Endothelial cell (in vitro differentiated cells): ENCODE measurements around the gene SPHK2. TPM values are rescaled to one million over a fixed set of nuclear protein-coding genes. Genes with fewer than 3 reads are reported as not detected.

ENCODE experiments used
- DNase-seq: peaks from one replicate; pipeline ENCODE4 v3.0.0; 2021; ENCODE audit warnings: low spot score
- H3K27ac Mint-ChIP-seq: one replicate; pipeline ENCODE4 v1.8.0; 2021; ENCODE audit warnings: mixed read lengths, inconsistent platforms; ENCODE audit not compliant: unreplicated experiment
- H3K27me3 Mint-ChIP-seq: one replicate; pipeline ENCODE4 v1.8.0; 2021; ENCODE audit warnings: mild to moderate bottlenecking, moderate library complexity, mixed read lengths, inconsistent platforms; ENCODE audit not compliant: unreplicated experiment
- H3K36me3 Mint-ChIP-seq: one replicate; pipeline ENCODE4 v1.8.0; 2021; ENCODE audit warnings: mild to moderate bottlenecking, low read depth, mixed read lengths, inconsistent platforms; ENCODE audit not compliant: unreplicated experiment
- H3K4me1 Mint-ChIP-seq: one replicate; pipeline ENCODE4 v1.8.0; 2021; ENCODE audit warnings: mild to moderate bottlenecking, mixed read lengths, inconsistent platforms; ENCODE audit not compliant: unreplicated experiment
- H3K4me3 Mint-ChIP-seq: one replicate; pipeline ENCODE4 v1.8.0; 2021; ENCODE audit warnings: mild to moderate bottlenecking, mixed read lengths, inconsistent platforms; ENCODE audit not compliant: unreplicated experiment
- H3K9me3 Mint-ChIP-seq: one replicate; pipeline ENCODE4 v1.8.0; 2021; ENCODE audit warnings: mixed read lengths, inconsistent platforms; ENCODE audit not compliant: unreplicated experiment
- total RNA-seq: library from RNA; stranded (reverse); fragmentation: NEBNext Ultra II Directional; extraction: Animal tissue kit (Norgen Biotek cat#: 25700); gene quantifications from one replicate; pipeline ENCODE4 v1.2.1, GENCODE V29; 2021; ENCODE audit not compliant: unreplicated experiment
- TF ChIP-seq, protein P1 (sequence below): fragments of 200-600 bp; sonication (generic); IDR thresholded peaks from one replicate; pipeline ENCODE4 v1.5.0; 2021; ENCODE audit warnings: antibody characterized with exemption; ENCODE audit not compliant: unreplicated experiment

SPHK2 gene
- total RNA-seq, 1 donor from 2014 or later, result 24.7 TPM

GRCh38 chr19:48603001-48603400 is 16.3 kb upstream of the SPHK2 start:
- Mint-ChIP-seq H3K27me3 (peaks cover 2% of the 10 kb centered on the region), H3K4me1 (no peaks in the 10 kb centered on the region), H3K9me3 (no peaks in the 10 kb centered on the region), H3K36me3 (no peaks in the 10 kb centered on the region), H3K4me3 (no peak overlapping the region), H3K27ac (no peak overlapping the region)
- no peak for DNase-seq
- TF ChIP-seq, protein P1, sequence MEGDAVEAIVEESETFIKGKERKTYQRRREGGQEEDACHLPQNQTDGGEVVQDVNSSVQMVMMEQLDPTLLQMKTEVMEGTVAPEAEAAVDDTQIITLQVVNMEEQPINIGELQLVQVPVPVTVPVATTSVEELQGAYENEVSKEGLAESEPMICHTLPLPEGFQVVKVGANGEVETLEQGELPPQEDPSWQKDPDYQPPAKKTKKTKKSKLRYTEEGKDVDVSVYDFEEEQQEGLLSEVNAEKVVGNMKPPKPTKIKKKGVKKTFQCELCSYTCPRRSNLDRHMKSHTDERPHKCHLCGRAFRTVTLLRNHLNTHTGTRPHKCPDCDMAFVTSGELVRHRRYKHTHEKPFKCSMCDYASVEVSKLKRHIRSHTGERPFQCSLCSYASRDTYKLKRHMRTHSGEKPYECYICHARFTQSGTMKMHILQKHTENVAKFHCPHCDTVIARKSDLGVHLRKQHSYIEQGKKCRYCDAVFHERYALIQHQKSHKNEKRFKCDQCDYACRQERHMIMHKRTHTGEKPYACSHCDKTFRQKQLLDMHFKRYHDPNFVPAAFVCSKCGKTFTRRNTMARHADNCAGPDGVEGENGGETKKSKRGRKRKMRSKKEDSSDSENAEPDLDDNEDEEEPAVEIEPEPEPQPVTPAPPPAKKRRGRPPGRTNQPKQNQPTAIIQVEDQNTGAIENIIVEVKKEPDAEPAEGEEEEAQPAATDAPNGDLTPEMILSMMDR, result no peak

- Mint-ChIP-seq H3K27me3 (peaks cover 2% of the 10 kb centered on the region), H3K27ac (no peak overlapping the region), H3K4me3 (no peak overlapping the region), H3K9me3 (no peaks in the 10 kb centered on the region), H3K36me3 (no peaks in the 10 kb centered on the region), H3K4me1 (no peaks in the 10 kb centered on the region)
- DNase-seq, result no peak
- TF ChIP-seq, protein P1, result no peak
These were observed 15.9 kb upstream of the SPHK2 start for GRCh38 chr19:48603449-48603848.

DNA sequence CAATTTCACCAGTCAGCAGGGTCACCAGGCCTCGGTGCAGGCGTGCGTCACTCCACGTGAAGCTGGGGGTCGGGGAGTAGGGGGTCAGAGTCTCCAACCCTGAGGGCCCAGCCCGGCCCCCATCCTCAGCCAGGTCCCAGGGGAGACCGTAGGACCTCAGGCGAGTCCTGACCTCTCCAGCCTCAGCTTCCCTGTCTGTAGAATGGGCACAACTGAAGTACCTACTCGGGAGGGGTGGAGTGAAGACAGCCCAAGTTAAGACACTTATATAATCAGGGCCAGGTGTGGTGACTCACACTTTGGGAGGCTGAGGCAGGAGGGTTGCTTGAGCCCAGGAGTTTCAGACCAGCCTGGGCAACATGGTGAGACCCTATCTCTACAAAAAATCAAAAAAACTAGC is 15.5 kb upstream of the SPHK2 start:
- no peaks in the 10 kb centered on the region for H3K4me1 Mint-ChIP-seq
- no peak for DNase-seq
- no peaks in the 10 kb centered on the region for H3K9me3 Mint-ChIP-seq
- H3K27me3 Mint-ChIP-seq, result peaks cover under 1% of the 10 kb centered on the region
- TF ChIP-seq, protein P1, result no peak
- no peak overlapping the region for H3K4me3 Mint-ChIP-seq
- H3K36me3 Mint-ChIP-seq, result no peaks in the 10 kb centered on the region
- H3K27ac Mint-ChIP-seq, result no peak overlapping the region

GRCh38 chr19:48606463-48607358 is 12.6 kb upstream of the SPHK2 start, which contains the start of gene SPACA4:
SPACA4 (plus strand) TSS chr19:48606742; CDS start chr19:48606979, 237 bp downstream.
- no peaks in the 10 kb centered on the region for H3K36me3 Mint-ChIP-seq
- H3K27me3 Mint-ChIP-seq, result peaks cover 3% of the 10 kb centered on the region
- no peaks in the 10 kb centered on the region for H3K9me3 Mint-ChIP-seq
- TF ChIP-seq, protein P1, result no peak
- no peak within 1 kb of the TSS for H3K4me3 Mint-ChIP-seq
- DNase-seq, result no peak
- no peak within 1 kb of the TSS for H3K27ac Mint-ChIP-seq
- H3K4me1 Mint-ChIP-seq, result no peaks in the 10 kb centered on the region

- Mint-ChIP-seq H3K9me3 (no peaks in the 10 kb centered on the region), H3K4me1 (no peaks in the 10 kb centered on the region), H3K4me3 (no peak overlapping the region), H3K27me3 (peaks cover 3% of the 10 kb centered on the region), H3K27ac (no peak overlapping the region), H3K36me3 (no peaks in the 10 kb centered on the region)
- TF ChIP-seq, protein P1, result no peak
- no peak for DNase-seq
These were observed 11.9 kb upstream of the SPHK2 start for GRCh38 chr19:48607359-48607755.
